GM08714 (cell line): Measurements from ENCODE around the gene SEMA3G.

Source experiments
- H3K4me3 ChIP-seq: fragments of 200-500 bp; sonication (Bioruptor generic); 2 replicates; pipeline ENCODE4 v1.5.1; 2014; ENCODE audit warnings: mild to moderate bottlenecking, low read length, inconsistent platforms
- ZNF274 ChIP-seq: IDR thresholded peaks from 2 replicates; pipeline ENCODE4 v1.6.1; 2012; ENCODE audit warnings: mild to moderate bottlenecking, low read depth, low read length

Gene SEMA3G

GRCh38 chr3:52415800-52416199 is 29.1 kb downstream of the SEMA3G start:
- no peak for TF ChIP-seq ZNF274
- no peak overlapping the region for H3K4me3 ChIP-seq

GRCh38 chr3:52408466-52408865 is 36.4 kb downstream of the SEMA3G start:
- no peak for TF ChIP-seq ZNF274
- H3K4me3 ChIP-seq = peak overlapping the region; percentile 82; the same call in 1 of the 2 replicates

GRCh38 chr3:52407779-52408178 is 37.1 kb downstream of the SEMA3G start:
- H3K4me3 ChIP-seq = no peak overlapping the region
- TF ChIP-seq ZNF274 = no peak

- TF ChIP-seq ZNF274 = no peak
- H3K4me3 ChIP-seq = no peak overlapping the region
Measured at GRCh38 chr3:52406791-52407510, 38.0 kb downstream of the SEMA3G start.

- no peak overlapping the region for H3K4me3 ChIP-seq
- no peak for TF ChIP-seq ZNF274
Measured at GRCh38 chr3:52406231-52406661, 38.7 kb downstream of the SEMA3G start.

- no peak overlapping the region for H3K4me3 ChIP-seq
- TF ChIP-seq ZNF274 = no peak
Measured at GRCh38 chr3:52405601-52406110, 39.2 kb downstream of the SEMA3G start.

- H3K4me3 ChIP-seq = no peak overlapping the region
- TF ChIP-seq ZNF274 = no peak
Measured at GRCh38 chr3:52405066-52405465, 39.8 kb downstream of the SEMA3G start.

GRCh38 chr3:52404391-52404790 is 40.5 kb downstream of the SEMA3G start:
- no peak overlapping the region for H3K4me3 ChIP-seq
- no peak for TF ChIP-seq ZNF274

- no peak for TF ChIP-seq ZNF274
Measured at GRCh38 chr3:52403955-52404354, 40.9 kb downstream of the SEMA3G start.

GRCh38 chr3:52403271-52403841 is 41.5 kb downstream of the SEMA3G start:
- no peak overlapping the region for H3K4me3 ChIP-seq
- TF ChIP-seq ZNF274 = no peak

More at GRCh38 chr3:52403955-52404354, 40.9 kb downstream of the SEMA3G start:
- H3K4me3 ChIP-seq = no peak overlapping the region

GRCh38 chr3:52402706-52403270 is 42.1 kb downstream of the SEMA3G start:
- no peak overlapping the region for H3K4me3 ChIP-seq
- no peak for TF ChIP-seq ZNF274

- no peak overlapping the region for H3K4me3 ChIP-seq
- no peak for TF ChIP-seq ZNF274
Measured at GRCh38 chr3:52402101-52402521, 42.8 kb downstream of the SEMA3G start.

- TF ChIP-seq ZNF274 = no peak
- no peak overlapping the region for H3K4me3 ChIP-seq
Measured at GRCh38 chr3:52401551-52401950, 43.4 kb downstream of the SEMA3G start.

- no peak for TF ChIP-seq ZNF274
- no peak overlapping the region for H3K4me3 ChIP-seq
Measured at GRCh38 chr3:52401021-52401420, 43.9 kb downstream of the SEMA3G start.

- TF ChIP-seq ZNF274 = no peak
Measured at GRCh38 chr3:52400275-52400793, 44.6 kb downstream of the SEMA3G start.

GRCh38 chr3:52399593-52399992 is 45.3 kb downstream of the SEMA3G start:
- TF ChIP-seq ZNF274 = no peak
- H3K4me3 ChIP-seq = no peak overlapping the region

More at GRCh38 chr3:52400275-52400793, 44.6 kb downstream of the SEMA3G start:
- no peak overlapping the region for H3K4me3 ChIP-seq
